CD14-positive monocyte (primary cell): ENCODE results near the gene ENAM. TPM values are rescaled to one million over a fixed set of nuclear protein-coding genes. Genes with fewer than 3 reads are reported as not detected.

ENCODE experiments used
- DNase-seq, 3 donors: peaks; one replicate each; pipeline ENCODE4 v3.0.0-alpha.2; 2011 to 2022
- H2AFZ ChIP-seq: 2 replicates; pipeline ENCODE4 v1.6.0; 2012; ENCODE audit warnings: mild to moderate bottlenecking, low read depth, low read length, inconsistent platforms; ENCODE audit not compliant: insufficient read depth, poor library complexity, severe bottlenecking
- H3K27ac ChIP-seq, 2 donors: 1 replicate in 1 of 2; 2 replicates in 1 of 2; pipeline ENCODE4 v1.5.1; 2012 to 2013; ENCODE audit warnings: low read length in 2 of 2, control low read depth in 1 of 2, inconsistent platforms in 1 of 2, low read depth in 1 of 2, mild to moderate bottlenecking in 1 of 2
- H3K27me3 ChIP-seq, 2 donors: one replicate each; pipeline versions ENCODE4 v1.6.0 to v1.6.1; 2011 to 2013; ENCODE audit warnings: low read length in 2 of 2; ENCODE audit not compliant: control insufficient read depth in 2 of 2, insufficient read depth in 2 of 2
- H3K36me3 ChIP-seq, 2 donors: replicated peaks in 1 of 2; 1 replicate in 1 of 2; 2 replicates in 1 of 2; pipeline versions ENCODE4 v1.5.1 to v1.6.1; 2012 to 2013; ENCODE audit warnings: low read length in 2 of 2, control low read depth in 1 of 2, inconsistent platforms in 1 of 2, mild to moderate bottlenecking in 1 of 2; ENCODE audit not compliant: insufficient read depth in 2 of 2, control insufficient read depth in 1 of 2
- H3K4me1 ChIP-seq, 2 donors: 1 replicate in 1 of 2; 2 replicates in 1 of 2; pipeline versions ENCODE4 v1.5.1 to v1.6.1; 2012 to 2013; ENCODE audit warnings: low read length in 2 of 2, control low read depth in 1 of 2, inconsistent platforms in 1 of 2, mild to moderate bottlenecking in 1 of 2, moderate library complexity in 1 of 2; ENCODE audit not compliant: insufficient read depth in 2 of 2, control insufficient read depth in 1 of 2
- H3K4me2 ChIP-seq: replicated peaks from 2 replicates; pipeline ENCODE3; 2012; ENCODE audit warnings: low read length, moderate library complexity, mild to moderate bottlenecking; ENCODE audit not compliant: poor library complexity, severe bottlenecking; ENCODE audit errors: extremely low read depth
- H3K4me3 ChIP-seq, 3 experiments: fragments of 200-600 bp in 1 of 3; sonication (generic) in 1 of 3; replicated peaks in 1 of 3; 1 replicate in 2 of 3; 2 replicates in 1 of 3; pipeline ENCODE4 v1.5.1; 2011 to 2013; ENCODE audit warnings: low read length in 3 of 3, mild to moderate bottlenecking in 3 of 3, control low read depth in 2 of 3, low read depth in 2 of 3, inconsistent platforms in 1 of 3, moderate library complexity in 1 of 3
- H3K79me2 ChIP-seq: 2 replicates; pipeline ENCODE4 v1.6.0; 2012; ENCODE audit warnings: mild to moderate bottlenecking, control low read depth, inconsistent platforms, low read length, moderate library complexity; ENCODE audit not compliant: insufficient read depth
- H3K9ac ChIP-seq: 2 replicates; pipeline ENCODE4 v1.6.0; 2017; ENCODE audit warnings: low read length, mild to moderate bottlenecking; ENCODE audit not compliant: insufficient read depth, poor library complexity, severe bottlenecking
- H3K9me3 ChIP-seq, 2 donors: replicated peaks in 1 of 2; 1 replicate in 1 of 2; 2 replicates in 1 of 2; pipeline versions ENCODE4 v1.5.1 to v1.6.1; 2012 to 2013; ENCODE audit warnings: low read length in 2 of 2, control low read depth in 1 of 2; ENCODE audit not compliant: control insufficient read depth in 1 of 2, insufficient read depth in 1 of 2
- H4K20me1 ChIP-seq: 2 replicates; pipeline ENCODE4 v1.6.0; 2012; ENCODE audit warnings: mild to moderate bottlenecking, low read length, control low read depth, moderate library complexity; ENCODE audit not compliant: insufficient read depth
- H3K27ac Mint-ChIP-seq, 7 donors: one replicate each; pipeline ENCODE4 v1.8.0; 2020; ENCODE audit warnings: mild to moderate bottlenecking in 7 of 7, mixed read lengths in 7 of 7, moderate library complexity in 6 of 7, inconsistent platforms in 2 of 7
- H3K27me3 Mint-ChIP-seq, 3 donors: one replicate each; pipeline ENCODE4 v1.8.0; 2021 to 2022; ENCODE audit warnings: low read depth in 3 of 3, mild to moderate bottlenecking in 3 of 3, mixed read lengths in 3 of 3, moderate library complexity in 3 of 3, inconsistent platforms in 1 of 3
- H3K36me3 Mint-ChIP-seq, 2 donors: one replicate each; pipeline ENCODE4 v1.8.0; 2020; ENCODE audit warnings: mixed read lengths in 2 of 2, inconsistent platforms in 1 of 2, mild to moderate bottlenecking in 1 of 2
- H3K4me1 Mint-ChIP-seq: one replicate; pipeline ENCODE4 v1.8.0; 2020; ENCODE audit warnings: mild to moderate bottlenecking, mixed read lengths
- H3K4me3 Mint-ChIP-seq, 2 donors: one replicate each; pipeline ENCODE4 v1.8.0; 2020; ENCODE audit warnings: mild to moderate bottlenecking in 2 of 2, mixed read lengths in 2 of 2, moderate library complexity in 1 of 2
- H3K9me3 Mint-ChIP-seq, 7 donors: one replicate each; pipeline ENCODE4 v1.8.0; 2020 to 2022; ENCODE audit warnings: mixed read lengths in 7 of 7, mild to moderate bottlenecking in 6 of 7, moderate library complexity in 6 of 7, inconsistent platforms in 2 of 7
- CTCF ChIP-seq: fragments of 200-600 bp; IDR thresholded peaks from one replicate; pipeline ENCODE4 v1.8.0; 2022; ENCODE audit warnings: antibody characterized with exemption, mild to moderate bottlenecking
- WGBS: methylation state at CpG from one replicate; pipeline ENCODE4 v1.1.5; 2013; ENCODE audit warnings: missing lambda C conversion rate; ENCODE audit not compliant: insufficient coverage; 5-methylcytosine and 5-hydroxymethylcytosine counted together
- intact Hi-C, 2 donors: fragments of 100-400 bp; cut with micrococcal nuclease; formaldehyde crosslinking; loops; one replicate each; pipeline versions ENCODE4 v1.15.0 to v1.15.1; 2023
- polyA plus RNA-seq, 3 donors: library from polyadenylated mRNA; depleted of rRNA in 1 of 3; unstranded in 2 of 3; stranded (reverse) in 1 of 3; fragments of 300-500 nt in 2 of 3; fragments of >200 nt in 1 of 3; fragmentation: Illumina TruSeq in 2 of 3; gene quantifications; 1 replicate in 2 of 3; 2 replicates in 1 of 3; pipeline ENCODE4 v1.2.3, GENCODE V29; 2012 to 2021

The ENAM gene
- polyA plus RNA-seq, 3 donors = not detected

- Histone ChIP-seq H3K27me3 (no peaks in the 10 kb centered on the region), H3K79me2 (no peaks in the 10 kb centered on the region), H3K9me3 (no peaks in the 10 kb centered on the region), H3K36me3 (no peaks in the 10 kb centered on the region), H3K9ac (no peak overlapping the region), H3K4me3 (no peak overlapping the region), H4K20me1 (no peaks in the 10 kb centered on the region), H3K4me1 (no peaks in the 10 kb centered on the region), H3K27ac (no peak overlapping the region), H3K4me2 (no peak overlapping the region), H2AFZ (no peak overlapping the region)
- no peak overlapping the region for H3K4me3 Mint-ChIP-seq
- peaks cover 0 to 2% (median 0%) of the 10 kb centered on the region in 7 donors for H3K9me3 Mint-ChIP-seq
- no peak overlapping the region for H3K27ac Mint-ChIP-seq
- no peaks in the 10 kb centered on the region for H3K36me3 Mint-ChIP-seq
- WGBS = no CpG with 5 or more reads among the region's 3 CpGs
- peaks cover 2 to 5% (median 5%) of the 10 kb centered on the region in 3 donors for H3K27me3 Mint-ChIP-seq
- TF ChIP-seq CTCF = no peak
- H3K4me1 Mint-ChIP-seq = no peaks in the 10 kb centered on the region
- intact Hi-C loops = no loop called here
- DNase-seq = no peak
Measured at GRCh38 chr4:70603856-70604255, 24.7 kb upstream of the ENAM start.

DNA sequence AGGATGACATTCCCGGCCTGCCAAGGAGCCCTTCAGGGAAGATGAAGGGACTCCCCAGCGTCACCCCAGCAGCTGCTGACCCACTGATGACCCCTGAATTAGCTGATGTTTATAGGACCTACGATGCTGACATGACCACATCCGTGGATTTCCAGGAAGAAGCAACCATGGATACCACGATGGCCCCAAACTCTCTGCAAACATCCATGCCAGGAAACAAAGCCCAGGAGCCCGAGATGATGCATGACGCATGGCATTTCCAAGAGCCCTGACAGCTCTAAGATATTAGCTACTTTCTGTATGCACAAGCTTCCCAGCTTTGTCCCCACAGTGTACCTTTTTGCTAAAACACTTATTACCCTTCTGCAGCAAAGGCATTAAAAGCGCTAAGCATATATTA is 22.1 kb upstream of the ENAM start:
- TF ChIP-seq CTCF = no peak
- H3K4me3 Mint-ChIP-seq = no peak overlapping the region
- H3K36me3 Mint-ChIP-seq = no peaks in the 10 kb centered on the region
- peaks cover 0 to 2% (median 0%) of the 10 kb centered on the region in 3 donors for H3K27me3 Mint-ChIP-seq
- no peaks in the 10 kb centered on the region for H3K9me3 ChIP-seq
- WGBS = 92% methylated on average over 5 of the region's 8 CpGs
- H3K36me3 ChIP-seq = no peaks in the 10 kb centered on the region
- no peaks in the 10 kb centered on the region for H3K4me1 Mint-ChIP-seq
- H3K4me1 ChIP-seq = no peaks in the 10 kb centered on the region
- no peaks in the 10 kb centered on the region for H3K79me2 ChIP-seq
- H3K27me3 ChIP-seq = no peaks in the 10 kb centered on the region
- H4K20me1 ChIP-seq = no peaks in the 10 kb centered on the region
- no peak overlapping the region for H2AFZ ChIP-seq
- no peak overlapping the region for H3K27ac ChIP-seq
- H3K9ac ChIP-seq = no peak overlapping the region
- H3K4me3 ChIP-seq = no peak overlapping the region
- no peak overlapping the region for H3K27ac Mint-ChIP-seq
- no peak for DNase-seq
- H3K9me3 Mint-ChIP-seq = peaks cover 0 to 2% (median 0%) of the 10 kb centered on the region in 7 donors
- no peak overlapping the region for H3K4me2 ChIP-seq
- intact Hi-C loops = no loop called here
